ENCODE data around the gene VAPB. TPM values are rescaled to one million over a fixed set of nuclear protein-coding genes. Genes with fewer than 3 reads are reported as not detected.

VAPB gene
- total and polyA plus RNA-seq, 10 of the 15 experiments (the other 5 are each of a cell fraction or from before 2014, with no cell fraction given): 3.2 to 28.6 (median 20.5) TPM

- peak; percentile 80 for TF ChIP-seq CREB1 (IDR thresholded peaks at IDR 0.05; ENCODE audit: low read depth)
- no peak for TF ChIP-seq NFYB (IDR thresholded peaks at IDR 0.05; ENCODE audit: insufficient read depth, low read depth, low read length)
- TF ChIP-seq SUPT20H (IDR thresholded peaks at IDR 0.05; ENCODE audit: borderline replicate concordance, control insufficient read depth, low read depth, low read length): no peak
- TF ChIP-seq NR2F1 (conservative IDR thresholded peaks at IDR 0.05): peak; percentile 51; the same call in 1 of the 2 replicates
- peak; percentile 93 for TF ChIP-seq TBL1XR1 (IDR thresholded peaks at IDR 0.05; ENCODE audit: low read depth, low read length)
- TF ChIP-seq RELA (IDR thresholded peaks at IDR 0.05; ENCODE audit: borderline replicate concordance, partially characterized antibody): peak; percentile 65
Measured at GRCh38 chr20:58458342-58459057, 69.5 kb downstream of the VAPB start (continued).

- ATAC-seq (peak; percentile 54), DNase-seq (ENCODE audit: low read depth, low spot score) (peak; percentile 36), FAIRE-seq (peak; percentile 75)
- RAD21 ChIA-PET (ENCODE audit: unreplicated experiment): interaction anchor here (0.7 to 2.3 kb wide), 9 partner anchors 11 to 197 kb away, joined by 3 to 9 read pairs (median 4); partner anchors contain the start of genes STX16 and VAPB
- POLR2A ChIA-PET: interaction anchor here (0.5 to 1.7 kb wide), 6 partner anchors 9 to 193 kb away, joined by 4 to 9 read pairs (median 5); partner anchors contain the start of genes STX16 and VAPB
- peak overlapping the region; percentile 37 for H3K9ac ChIP-seq (ENCODE audit: control insufficient read depth, insufficient read depth, low read length)
- peak overlapping the region; percentile 49 for H3K27ac ChIP-seq (ENCODE audit: control insufficient read depth, insufficient read depth)
- CTCF ChIA-PET: interaction anchor here (1.0 to 3.2 kb wide), 5 partner anchors 9 to 224 kb away, joined by 3 to 24 read pairs (median 9); no protein-coding TSS in a partner anchor
- intact Hi-C loops (cut with micrococcal nuclease; ENCODE audit: unreplicated experiment): loop anchor here (2.0 to 5.0 kb wide), 3 partner anchors 57 to 192 kb away; partner anchors contain the start of genes RAB22A and STX16
- no peak overlapping the region for H2AFZ ChIP-seq (ENCODE audit: control insufficient read depth, low read depth, low read length)
- SMC1A ChIA-PET (ENCODE audit: uncharacterized antibody, unreplicated experiment): interaction anchor here (0.6 to 3.8 kb wide), 17 partner anchors 10 to 241 kb away, joined by 3 to 33 read pairs (median 4); partner anchors contain the start of genes STX16 and VAPB
- H3K4me3 ChIP-seq: 0 out of 2 replicates have a peak overlapping the region, but pooled peaks have one; percentile 21
- 20% methylated on average over 5 of the region's 5 CpGs for WGBS (ENCODE audit: insufficient coverage, insufficient replicate concordance, low lambda C conversion rate, missing lambda C conversion rate)
- peaks cover 27% of the 10 kb centered on the region for H3K4me1 ChIP-seq (ENCODE audit: control insufficient read depth, insufficient read depth, low read length)
- H3K9me3 ChIP-seq (replicated peaks; ENCODE audit: control insufficient read depth, insufficient read depth, low read length): peaks cover 5% of the 10 kb centered on the region
- peak overlapping the region; percentile 88 for H3K4me2 ChIP-seq (ENCODE audit: control insufficient read depth, insufficient read depth)
- H3K27me3 ChIP-seq (replicated peaks in 1 of 2; ENCODE audit: control insufficient read depth in 2 of 2, insufficient read depth in 2 of 2, low read length in 1 of 2): no peaks in the 10 kb centered on the region
- BruUV-seq (replicated peaks): TSS peak; percentile 63
- in situ Hi-C loops (cut with MboI): loop anchor here (10.0 to 25.0 kb wide), 4 partner anchors 178 to 984 kb away; partner anchors contain the start of gene CTSZ
- H4K20me1 ChIP-seq (ENCODE audit: control insufficient read depth, insufficient read depth): no peaks in the 10 kb centered on the region
- no peaks in the 10 kb centered on the region for H3K36me3 ChIP-seq (ENCODE audit: control insufficient read depth in 2 of 2, insufficient read depth in 2 of 2, low read length in 1 of 2)
- no peaks in the 10 kb centered on the region for H3K79me2 ChIP-seq (ENCODE audit: control insufficient read depth, insufficient read depth, low read length)
- TF ChIP-seq NBN (IDR thresholded peaks at IDR 0.05) (no peak), NFYA (IDR thresholded peaks at IDR 0.05; ENCODE audit: borderline replicate concordance, low read depth, low read length) (no peak), MLLT1 (IDR thresholded peaks at IDR 0.05) (no peak), SMAD1 (IDR thresholded peaks at IDR 0.05; ENCODE audit: low read depth, partially characterized antibody) (no peak), KLF5 (IDR thresholded peaks at IDR 0.05; ENCODE audit: partially characterized antibody) (no peak), CHD4 (IDR thresholded peaks at IDR 0.05) (no peak), IRF4 (IDR thresholded peaks at IDR 0.05; ENCODE audit: low read depth, low read length) (no peak), USF2 (IDR thresholded peaks at IDR 0.05; ENCODE audit: borderline replicate concordance, low read depth, low read length) (no peak), EZH2 (IDR thresholded peaks at IDR 0.05; ENCODE audit: borderline replicate concordance, control insufficient read depth, low read depth, low read length) (no peak), IKZF2 (IDR thresholded peaks at IDR 0.05) (peak in 1 of 2 experiments; percentile 25; a peak in 1 of 4 replicates), GATAD2B (conservative IDR thresholded peaks at IDR 0.05; ENCODE audit: low read depth) (0 out of 2 replicates have a peak, but pooled peaks have one; percentile 38), MTA2 (IDR thresholded peaks at IDR 0.05; ENCODE audit: low read depth) (no peak; the same call in 1 of the 2 replicates), PAX5 (IDR thresholded peaks at IDR 0.05; ENCODE audit: borderline replicate concordance, low read depth, low read length) (no peak)
Measured at GRCh38 chr20:58459058-58459750, 70.2 kb downstream of the VAPB start.
